ENCODE measurements around the gene PAK3. TPM values are rescaled to one million over a fixed set of nuclear protein-coding genes. Genes with fewer than 3 reads are reported as not detected.
A peak's percentile ranks its signal among the peaks of the same experiment; 100 is the strongest.

Gene PAK3
- total RNA-seq, 1 donor from 2014 or later: 10.8 TPM

DNA sequence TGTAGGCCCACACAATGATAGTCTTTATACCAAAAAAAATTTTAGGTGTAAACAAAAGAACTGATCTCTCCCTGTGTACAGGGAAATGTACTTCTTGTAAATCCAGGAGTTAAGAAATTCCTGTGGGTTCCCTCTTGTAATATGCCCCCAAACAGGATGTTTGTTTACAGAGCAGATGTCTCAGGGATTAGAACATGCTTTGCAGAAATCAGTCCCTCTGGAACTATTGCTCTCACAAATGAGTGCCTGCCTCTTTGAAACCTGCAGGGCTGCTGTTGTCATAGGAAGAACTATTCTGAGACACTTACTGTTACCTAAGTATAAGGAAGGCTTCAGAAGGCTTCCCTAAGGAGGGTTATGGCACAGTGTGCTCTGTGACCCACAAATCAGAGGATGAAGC lies 35.6 kb downstream of the PAK3 start:
- DNase-seq (ENCODE audit: extremely low spot score, unreplicated experiment): no peak
- TF ChIP-seq, protein P1, sequence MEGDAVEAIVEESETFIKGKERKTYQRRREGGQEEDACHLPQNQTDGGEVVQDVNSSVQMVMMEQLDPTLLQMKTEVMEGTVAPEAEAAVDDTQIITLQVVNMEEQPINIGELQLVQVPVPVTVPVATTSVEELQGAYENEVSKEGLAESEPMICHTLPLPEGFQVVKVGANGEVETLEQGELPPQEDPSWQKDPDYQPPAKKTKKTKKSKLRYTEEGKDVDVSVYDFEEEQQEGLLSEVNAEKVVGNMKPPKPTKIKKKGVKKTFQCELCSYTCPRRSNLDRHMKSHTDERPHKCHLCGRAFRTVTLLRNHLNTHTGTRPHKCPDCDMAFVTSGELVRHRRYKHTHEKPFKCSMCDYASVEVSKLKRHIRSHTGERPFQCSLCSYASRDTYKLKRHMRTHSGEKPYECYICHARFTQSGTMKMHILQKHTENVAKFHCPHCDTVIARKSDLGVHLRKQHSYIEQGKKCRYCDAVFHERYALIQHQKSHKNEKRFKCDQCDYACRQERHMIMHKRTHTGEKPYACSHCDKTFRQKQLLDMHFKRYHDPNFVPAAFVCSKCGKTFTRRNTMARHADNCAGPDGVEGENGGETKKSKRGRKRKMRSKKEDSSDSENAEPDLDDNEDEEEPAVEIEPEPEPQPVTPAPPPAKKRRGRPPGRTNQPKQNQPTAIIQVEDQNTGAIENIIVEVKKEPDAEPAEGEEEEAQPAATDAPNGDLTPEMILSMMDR (conservative IDR thresholded peaks at IDR 0.05): no peak
- H3K27ac Mint-ChIP-seq: no peak overlapping the region
- H3K36me3 Mint-ChIP-seq: no peaks in the 10 kb centered on the region
- H3K9me3 Mint-ChIP-seq: no peaks in the 10 kb centered on the region
- H3K27me3 Mint-ChIP-seq: no peaks in the 10 kb centered on the region
- no peaks in the 10 kb centered on the region for H3K4me1 Mint-ChIP-seq (ENCODE audit: unreplicated experiment)
- no peak overlapping the region for H3K4me3 Mint-ChIP-seq

DNA sequence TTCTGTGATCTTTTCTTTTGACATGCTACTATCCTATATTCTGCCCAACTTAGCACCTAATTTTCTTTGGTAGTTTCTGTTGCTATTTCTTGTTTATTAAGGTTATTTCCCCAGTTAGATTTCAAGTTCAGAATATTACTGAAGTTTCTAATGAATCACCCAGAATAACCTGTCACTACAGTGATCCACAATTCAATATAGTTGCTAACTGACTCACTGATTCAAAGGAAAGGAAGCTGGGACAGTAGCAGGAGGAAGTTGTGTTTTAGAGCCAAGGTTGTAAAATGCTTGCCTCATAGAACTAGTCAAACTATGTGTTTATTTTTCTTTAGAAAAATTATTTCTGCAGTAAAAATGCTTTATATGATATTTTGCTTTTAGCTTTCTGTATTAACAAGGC lies 37.4 kb downstream of the PAK3 start:
- Mint-ChIP-seq H3K9me3 (no peaks in the 10 kb centered on the region), H3K36me3 (no peaks in the 10 kb centered on the region)

DNA sequence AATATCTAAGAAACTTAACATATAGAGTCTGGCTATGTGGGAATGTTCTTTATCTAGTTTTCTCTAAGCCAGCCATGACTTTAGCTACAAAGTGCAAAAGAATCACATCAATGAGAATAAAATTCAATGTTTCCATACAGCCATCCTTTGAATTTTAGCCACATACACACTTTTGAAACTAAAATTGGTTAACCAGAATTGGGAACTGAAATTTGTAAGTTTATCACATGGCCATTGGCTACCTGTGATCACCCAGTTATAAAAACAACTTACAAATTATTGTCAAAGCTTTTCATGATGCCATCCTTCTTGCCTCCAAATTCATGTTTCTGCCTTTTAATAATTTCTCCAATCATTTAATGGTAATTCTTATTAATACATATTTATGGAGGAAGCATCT lies 49.9 kb downstream of the PAK3 start:
- no peaks in the 10 kb centered on the region for H3K9me3 Mint-ChIP-seq
- TF ChIP-seq, protein P1 (conservative IDR thresholded peaks at IDR 0.05): no peak
- no peaks in the 10 kb centered on the region for H3K36me3 Mint-ChIP-seq
- H3K27me3 Mint-ChIP-seq: no peaks in the 10 kb centered on the region
- H3K4me1 Mint-ChIP-seq (ENCODE audit: unreplicated experiment): no peaks in the 10 kb centered on the region
- H3K27ac Mint-ChIP-seq: no peak overlapping the region
- no peak overlapping the region for H3K4me3 Mint-ChIP-seq
- no peak for DNase-seq (ENCODE audit: extremely low spot score, unreplicated experiment)

More for the DNA sequence above, 37.4 kb downstream of the PAK3 start:
- no peak for DNase-seq (ENCODE audit: extremely low spot score, unreplicated experiment)
- Mint-ChIP-seq H3K4me1 (ENCODE audit: unreplicated experiment) (no peaks in the 10 kb centered on the region), H3K27me3 (no peaks in the 10 kb centered on the region), H3K27ac (no peak overlapping the region), H3K4me3 (no peak overlapping the region)
- TF ChIP-seq, protein P1 (conservative IDR thresholded peaks at IDR 0.05): no peak

DNA sequence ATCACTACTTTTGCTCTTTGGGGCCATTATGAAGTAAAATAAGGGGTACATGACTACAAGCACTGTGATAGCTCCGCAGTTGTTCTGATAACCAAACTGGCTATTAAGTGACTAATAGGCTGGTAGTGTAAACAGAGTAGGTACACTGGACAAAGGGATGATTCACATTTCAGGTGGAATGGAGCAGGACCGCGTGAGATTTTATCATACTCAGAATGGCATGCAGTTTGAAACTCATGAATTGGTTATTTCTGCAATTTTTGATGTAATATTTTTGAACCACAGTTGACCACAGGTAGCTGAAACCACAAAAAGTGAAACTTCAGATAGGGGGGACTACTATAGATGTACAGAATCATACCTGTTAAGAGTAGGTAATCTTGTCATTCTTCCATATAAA lies 55.8 kb downstream of the PAK3 start:
- no peak for DNase-seq (ENCODE audit: extremely low spot score, unreplicated experiment)
- TF ChIP-seq, protein P1 (conservative IDR thresholded peaks at IDR 0.05): no peak
- H3K27me3 Mint-ChIP-seq: no peaks in the 10 kb centered on the region
- H3K36me3 Mint-ChIP-seq: no peaks in the 10 kb centered on the region
- H3K27ac Mint-ChIP-seq: no peak overlapping the region
- H3K9me3 Mint-ChIP-seq: no peaks in the 10 kb centered on the region
- no peak overlapping the region for H3K4me3 Mint-ChIP-seq
- no peaks in the 10 kb centered on the region for H3K4me1 Mint-ChIP-seq (ENCODE audit: unreplicated experiment)

DNA sequence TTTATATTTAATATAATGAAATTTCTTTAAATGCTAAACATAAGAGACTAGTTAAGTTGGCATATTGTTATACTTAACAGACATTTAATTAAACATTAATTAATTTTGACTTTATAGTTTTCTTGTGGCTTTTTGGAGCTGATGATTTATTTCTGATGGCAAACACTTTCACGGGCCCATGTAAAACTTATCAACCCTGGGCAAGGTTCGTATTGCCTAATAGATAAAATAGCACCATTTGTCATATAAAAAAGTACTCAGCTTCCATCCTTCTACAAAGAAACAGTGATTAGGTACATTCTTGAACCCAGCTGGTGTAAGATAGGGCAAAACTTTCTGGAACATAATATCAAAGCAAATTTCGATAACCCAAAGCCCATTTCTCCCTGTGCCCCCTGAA lies 63.2 kb downstream of the PAK3 start:
- Mint-ChIP-seq H3K36me3 (no peaks in the 10 kb centered on the region), H3K4me1 (ENCODE audit: unreplicated experiment) (no peaks in the 10 kb centered on the region), H3K27ac (no peak overlapping the region), H3K27me3 (no peaks in the 10 kb centered on the region), H3K9me3 (no peaks in the 10 kb centered on the region), H3K4me3 (no peak overlapping the region)
- DNase-seq (ENCODE audit: extremely low spot score, unreplicated experiment): no peak
- TF ChIP-seq, protein P1 (conservative IDR thresholded peaks at IDR 0.05): no peak

DNA sequence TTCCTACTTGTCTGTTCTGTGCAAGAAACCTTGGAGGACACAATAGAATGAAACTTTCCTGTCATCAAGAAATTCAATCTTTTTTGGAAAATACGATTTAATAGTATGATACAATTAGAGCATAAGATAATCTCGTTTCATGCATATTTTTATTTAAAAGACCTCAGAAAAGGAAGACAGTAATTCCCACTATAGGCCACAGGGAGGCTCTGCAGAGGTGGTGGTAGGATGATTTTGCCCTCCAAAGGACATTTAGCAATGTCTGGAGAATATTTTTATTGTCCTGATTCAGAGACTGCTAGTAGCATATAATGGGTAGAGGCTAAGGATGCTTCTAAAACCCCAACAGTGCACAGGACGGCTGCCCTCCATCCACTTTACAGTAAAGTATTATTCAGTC lies 68.7 kb downstream of the PAK3 start:
- H3K4me1 Mint-ChIP-seq (ENCODE audit: unreplicated experiment): no peaks in the 10 kb centered on the region
- H3K27me3 Mint-ChIP-seq: no peaks in the 10 kb centered on the region
- no peak for DNase-seq (ENCODE audit: extremely low spot score, unreplicated experiment)
- no peaks in the 10 kb centered on the region for H3K36me3 Mint-ChIP-seq
- no peak overlapping the region for H3K27ac Mint-ChIP-seq
- H3K9me3 Mint-ChIP-seq: no peaks in the 10 kb centered on the region
- TF ChIP-seq, protein P1 (conservative IDR thresholded peaks at IDR 0.05): peak; percentile 75
- no peak overlapping the region for H3K4me3 Mint-ChIP-seq
